HG03342 (cell line): ENCODE data around the gene PPP2R5E.
"Not testable (repeated sequence)": the region's sequence is repeated elsewhere in the genome, so short reads cannot be mapped to it uniquely, and the experiment has no call there.

Experiments used
- ATAC-seq: cut with Tn5 transposase; IDR thresholded peaks from one replicate; pipeline ENCODE4 v1.9.1; 2021; ENCODE audit warnings: mild to moderate bottlenecking, moderate library complexity; ENCODE audit not compliant: unreplicated experiment

The PPP2R5E gene

GRCh38 chr14:63523735-63524426 is 19.3 kb downstream of the PPP2R5E start:
- ATAC-seq, result no peak

DNA sequence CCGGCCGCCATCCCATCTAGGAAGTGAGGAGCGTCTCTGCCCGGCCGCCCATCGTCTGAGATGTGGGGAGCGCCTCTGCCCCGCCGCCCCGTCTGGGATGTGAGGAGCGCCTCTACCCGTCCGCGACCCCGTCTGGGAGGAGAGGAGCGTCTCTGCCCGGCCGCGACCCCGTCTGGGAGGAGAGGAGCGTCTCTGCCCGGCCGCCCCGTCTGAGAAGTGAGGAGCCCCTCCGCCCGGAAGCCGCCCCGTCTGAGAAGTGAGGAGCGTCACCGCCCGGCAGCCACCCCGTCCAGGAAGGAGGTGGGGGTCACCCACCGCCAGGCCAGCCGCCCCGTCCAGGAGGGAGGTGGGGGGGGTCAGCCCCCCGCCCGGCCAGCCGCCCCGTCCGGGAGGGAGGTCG is 20.7 kb downstream of the PPP2R5E start:
- not testable (repeated sequence) for ATAC-seq

DNA sequence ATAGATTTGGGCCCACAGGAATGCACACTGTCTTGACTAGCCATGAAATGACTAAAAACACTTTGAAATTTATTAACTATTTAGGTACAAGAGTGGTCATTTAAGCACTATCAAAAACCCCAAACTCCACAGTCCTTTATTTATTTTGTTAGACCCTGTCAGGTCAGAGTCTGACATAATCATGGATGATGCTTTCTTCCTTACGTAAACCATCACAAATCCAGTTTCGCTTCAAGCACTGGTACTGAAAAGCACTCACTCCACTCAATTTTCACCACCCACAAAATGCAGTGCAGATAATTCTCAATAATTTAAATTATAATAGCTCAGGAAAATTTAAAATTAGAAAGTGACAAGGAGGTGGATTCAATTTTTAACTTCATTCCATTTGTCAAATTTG is 25.8 kb downstream of the PPP2R5E start:
- no peak for ATAC-seq

GRCh38 chr14:63515240-63515639 is 27.9 kb downstream of the PPP2R5E start:
- no peak for ATAC-seq

DNA sequence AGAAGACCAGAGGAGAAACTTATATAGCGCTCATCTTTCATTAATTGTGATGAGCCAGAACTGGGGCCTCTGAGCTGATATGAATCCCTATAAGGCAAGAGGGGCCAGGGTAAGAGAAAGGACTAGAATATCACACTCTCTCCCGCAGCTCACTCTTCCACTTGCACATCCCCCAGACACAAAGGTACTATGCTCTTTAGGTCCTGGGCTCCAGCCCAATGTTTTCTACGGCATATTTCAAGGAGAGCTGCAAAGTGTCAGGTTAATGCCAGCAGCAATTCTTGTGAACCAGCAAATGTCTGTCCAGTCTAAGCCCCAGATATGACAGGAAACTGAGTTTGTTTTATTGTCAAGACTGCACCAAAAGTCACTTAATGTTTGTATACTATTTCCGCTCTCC is 29.4 kb downstream of the PPP2R5E start:
- ATAC-seq, result no peak

DNA sequence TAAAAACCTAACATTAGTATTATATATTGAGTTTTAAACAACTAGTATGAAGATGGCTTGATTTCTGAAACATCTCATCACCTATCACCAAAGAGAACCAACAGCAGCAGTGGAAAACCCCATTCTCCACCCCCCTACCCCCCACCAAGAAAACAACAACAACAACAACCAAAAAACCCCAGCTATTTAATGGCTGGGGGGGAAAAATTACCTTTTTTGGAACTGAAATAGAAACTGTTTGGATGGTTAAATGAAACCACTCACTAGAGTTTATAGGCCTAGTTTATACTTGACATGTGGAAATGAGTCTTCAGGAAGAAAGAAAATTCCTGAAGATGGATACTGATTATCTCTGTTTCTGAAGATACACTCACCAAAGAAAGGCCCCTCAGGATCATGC is 30.3 kb downstream of the PPP2R5E start:
- ATAC-seq, result no peak

DNA sequence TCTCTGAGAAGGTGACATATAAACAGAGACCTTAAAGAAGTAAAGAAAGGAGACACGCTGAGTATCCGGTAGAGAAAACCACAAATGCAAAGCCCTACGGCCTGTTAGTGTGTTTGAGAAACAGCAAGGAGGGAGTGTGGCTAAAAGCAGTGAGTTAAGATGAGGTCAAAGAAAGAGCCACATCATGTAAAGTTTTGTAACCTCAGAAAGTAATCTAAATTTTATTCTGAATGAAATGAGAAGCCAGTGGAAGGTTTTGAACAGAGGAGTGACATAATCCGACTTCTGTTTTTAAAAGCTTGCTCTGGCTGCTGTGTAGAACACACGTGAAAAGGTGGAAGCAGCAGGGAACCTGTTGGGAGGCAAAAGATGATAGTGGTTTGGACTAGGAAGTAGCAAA is 32.6 kb downstream of the PPP2R5E start:
- ATAC-seq, result peak; percentile 66

DNA sequence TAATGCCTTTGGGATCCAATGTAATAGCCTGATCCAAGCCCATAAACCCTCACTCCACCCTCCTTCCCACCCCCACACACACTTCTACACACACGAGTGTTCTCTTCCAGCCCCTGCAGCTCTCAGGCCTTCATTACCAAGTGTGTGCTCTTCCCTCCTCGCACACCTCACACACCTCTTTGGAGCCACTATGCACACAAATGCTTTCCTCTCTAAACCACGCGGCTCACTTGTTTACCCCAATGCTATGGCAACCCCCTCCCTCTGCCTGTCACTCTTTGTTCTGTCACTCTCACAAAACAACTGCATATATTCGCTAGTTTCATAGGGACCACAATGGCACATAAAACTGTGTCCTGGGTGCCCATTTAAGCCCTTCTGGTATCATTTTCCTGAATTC is 35.1 kb downstream of the PPP2R5E start:
- no peak for ATAC-seq

- no peak for ATAC-seq
Measured at GRCh38 chr14:63504648-63505047, 38.5 kb downstream of the PPP2R5E start.

- no peak for ATAC-seq
Measured at GRCh38 chr14:63501429-63501828, 41.7 kb downstream of the PPP2R5E start.

DNA sequence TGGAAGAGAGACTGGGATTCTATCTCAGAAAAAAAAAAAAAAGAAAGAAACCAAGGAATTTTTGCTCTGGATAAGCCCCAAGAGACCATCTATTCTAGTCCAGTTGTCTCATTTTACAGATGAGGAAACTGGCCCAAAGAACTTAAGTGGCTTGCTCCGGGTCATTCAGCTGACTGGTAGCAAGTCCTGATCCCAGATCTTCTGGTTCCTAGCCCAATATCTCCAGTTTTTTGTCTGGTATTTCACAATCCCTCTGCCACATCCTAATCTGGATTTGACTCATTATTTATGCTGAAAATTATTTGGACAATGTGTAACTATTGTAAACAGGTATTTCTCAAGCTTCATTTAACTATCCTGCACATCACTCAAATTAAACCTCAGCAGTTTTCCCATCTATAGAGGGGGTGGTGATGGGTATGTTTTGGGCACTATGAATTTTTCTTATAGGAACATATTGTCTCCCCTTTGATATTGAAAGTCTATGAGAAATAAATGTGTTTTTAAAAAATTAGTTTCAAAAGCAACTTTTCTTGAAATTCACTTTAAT is 43.4 kb downstream of the PPP2R5E start:
- no peak for ATAC-seq

- no peak for ATAC-seq
Measured at GRCh38 chr14:63496837-63497400, 46.3 kb downstream of the PPP2R5E start.

GRCh38 chr14:63493246-63493645 is 49.9 kb downstream of the PPP2R5E start:
- ATAC-seq, result no peak

DNA sequence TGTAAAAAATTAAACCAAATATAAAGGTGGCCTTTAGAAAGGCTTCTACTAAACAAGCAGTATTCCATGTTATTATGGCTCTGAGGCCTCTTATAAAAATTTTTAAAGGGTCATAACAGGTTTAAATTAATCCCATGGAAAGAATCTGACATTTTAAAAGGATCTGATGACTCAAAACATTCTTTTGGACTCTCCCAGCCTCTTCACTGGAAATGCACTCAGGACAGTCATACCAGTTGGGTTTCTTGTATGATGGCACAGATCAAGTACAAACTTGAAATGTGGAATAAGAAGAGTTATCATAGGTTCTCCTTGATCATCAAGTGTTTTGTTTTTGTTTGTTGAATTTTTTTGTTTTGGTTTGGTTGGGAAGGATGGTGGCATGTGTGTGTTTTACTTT is 50.8 kb downstream of the PPP2R5E start:
- ATAC-seq, result no peak

DNA sequence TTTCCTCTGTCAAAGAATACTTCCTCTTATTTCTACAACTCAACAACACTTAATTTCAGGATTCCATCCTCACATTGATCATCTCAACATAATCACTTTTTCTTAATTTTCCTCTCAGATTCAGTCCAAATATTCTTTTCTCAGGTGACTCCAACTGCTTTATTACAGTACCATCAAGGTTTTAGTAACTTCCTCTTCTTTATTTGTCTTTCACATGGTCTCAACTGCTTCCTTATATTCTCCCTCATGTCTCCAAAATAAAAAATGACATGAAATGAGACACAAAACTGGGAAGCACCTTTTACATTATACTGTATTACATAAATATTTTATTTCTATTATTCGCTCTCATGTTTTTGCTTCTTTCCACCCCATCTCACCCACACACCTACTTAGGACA is 55.5 kb downstream of the PPP2R5E start:
- no peak for ATAC-seq

DNA sequence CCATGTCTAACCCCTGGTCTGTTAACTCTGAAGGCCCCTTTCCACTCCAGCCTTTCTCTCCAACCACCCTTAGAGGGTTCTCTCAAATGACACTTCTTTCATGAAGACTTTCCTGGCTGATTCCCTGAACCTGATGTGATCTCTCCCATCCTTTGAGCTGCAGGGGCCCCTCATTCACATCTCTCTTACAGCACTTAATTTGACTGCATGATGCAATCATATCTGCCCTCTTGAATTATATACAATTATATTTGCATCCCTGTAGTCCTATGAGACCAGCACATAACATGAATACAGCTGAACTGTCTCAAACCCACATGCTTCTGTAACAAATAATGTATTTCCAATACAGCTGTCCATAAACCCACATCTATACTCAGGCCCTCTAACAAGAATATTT is 56.4 kb downstream of the PPP2R5E start:
- no peak for ATAC-seq

DNA sequence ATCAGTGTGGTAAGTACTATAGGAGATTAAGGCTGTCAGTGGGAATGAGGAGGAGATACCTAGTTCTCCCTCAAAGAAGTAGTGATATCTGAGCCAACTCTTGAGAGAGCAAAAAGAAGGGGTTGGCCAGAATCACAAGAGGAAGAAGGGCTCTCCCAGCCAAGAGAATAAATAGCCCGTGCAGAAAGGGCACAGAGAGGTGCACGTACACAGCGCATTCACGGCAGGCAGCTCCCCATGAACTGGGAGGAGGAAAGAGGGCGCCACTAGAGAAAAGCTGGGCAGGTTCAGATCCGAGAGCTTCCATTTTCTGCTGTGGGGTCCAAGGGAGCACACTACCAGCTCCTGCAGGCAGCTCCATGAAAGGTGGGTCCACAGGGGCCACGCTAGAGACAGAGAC is 59.9 kb downstream of the PPP2R5E start:
- no peak for ATAC-seq

GRCh38 chr14:63480599-63480998 is 62.6 kb downstream of the PPP2R5E start:
- ATAC-seq, result no peak

GRCh38 chr14:63478437-63478852 is 64.7 kb downstream of the PPP2R5E start:
- peak; percentile 57 for ATAC-seq

DNA sequence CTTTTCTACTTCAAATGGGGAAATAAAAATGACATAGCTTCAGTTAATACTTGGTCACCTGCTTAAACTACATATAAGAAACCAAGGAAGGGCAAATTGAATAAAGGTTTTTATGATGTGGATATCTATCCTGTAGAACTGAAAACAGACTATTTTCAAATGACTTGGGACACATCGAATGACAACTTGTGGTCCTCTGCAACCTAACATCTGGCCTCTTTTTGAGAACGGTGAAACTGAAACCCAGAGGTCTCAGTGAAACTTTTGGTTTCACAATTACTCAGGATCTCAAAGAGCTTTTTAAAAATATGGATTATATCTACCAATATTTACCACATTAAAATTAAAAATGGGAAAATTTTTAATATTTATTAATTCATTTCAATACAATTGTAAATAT is 65.2 kb downstream of the PPP2R5E start:
- peak; percentile 79 for ATAC-seq

GRCh38 chr14:63477556-63477955 is 65.6 kb downstream of the PPP2R5E start:
- ATAC-seq, result no peak

- ATAC-seq, result no peak
Measured at GRCh38 chr14:63475761-63476160, 67.4 kb downstream of the PPP2R5E start.

DNA sequence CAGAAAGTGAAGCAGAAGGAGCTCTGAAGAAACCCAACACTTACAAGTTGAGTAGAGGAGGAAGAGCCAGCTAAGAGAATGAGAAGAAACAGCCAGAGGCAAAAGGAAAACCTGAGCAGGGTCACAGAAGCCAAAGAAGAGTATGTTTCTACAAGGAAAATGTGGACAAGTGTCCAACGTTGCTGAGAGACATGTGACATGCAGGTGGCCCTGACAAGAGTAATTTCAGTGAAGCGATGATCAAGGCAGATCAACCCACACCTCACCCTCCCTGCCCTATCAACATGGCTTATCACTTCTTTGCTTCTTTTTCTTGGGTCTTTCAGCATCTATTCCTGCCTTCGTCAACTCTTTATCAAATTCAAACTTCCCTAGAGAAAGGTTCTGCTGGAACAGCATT is 68.3 kb downstream of the PPP2R5E start:
- ATAC-seq, result no peak
